Measurements from ENCODE around the gene PIK3CD. TPM values are rescaled to one million over a fixed set of nuclear protein-coding genes. Genes with fewer than 3 reads are reported as not detected.
A peak's percentile ranks its signal among the peaks of the same experiment; 100 is the strongest.

The PIK3CD gene
- total RNA-seq, 1 donor from 2014 or later = 3.3 TPM

- intact Hi-C loops (cut with DNase I) = no loop called here
- no peak for ATAC-seq (ENCODE audit: poor library complexity)
Measured at GRCh38 chr1:9649769-9650168, 1.8 kb upstream of the PIK3CD start.

DNA sequence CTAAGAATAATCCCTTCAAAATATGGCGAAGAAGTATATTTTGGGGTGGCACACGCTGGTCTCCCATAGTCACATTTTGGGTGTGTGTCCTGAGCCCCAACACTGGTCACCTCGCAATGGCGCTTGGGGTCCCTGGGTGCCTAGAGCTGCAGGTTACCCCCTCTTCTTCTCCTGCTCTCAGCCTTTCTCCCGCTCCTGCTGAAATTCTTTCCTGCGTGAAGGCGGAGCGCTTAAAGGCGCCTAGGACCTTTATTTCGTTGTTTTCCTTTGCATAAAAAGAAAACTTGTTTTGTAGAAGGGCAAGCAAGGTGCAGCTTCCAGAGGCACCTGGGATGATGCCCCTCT lies 339 bp upstream of the PIK3CD start:
- ATAC-seq (ENCODE audit: poor library complexity) (no peak), DNase-seq (no peak)
- intact Hi-C loops (cut with DNase I) = no loop called here

More at GRCh38 chr1:9649769-9650168, 1.8 kb upstream of the PIK3CD start:
- DNase-seq = no peak

DNA sequence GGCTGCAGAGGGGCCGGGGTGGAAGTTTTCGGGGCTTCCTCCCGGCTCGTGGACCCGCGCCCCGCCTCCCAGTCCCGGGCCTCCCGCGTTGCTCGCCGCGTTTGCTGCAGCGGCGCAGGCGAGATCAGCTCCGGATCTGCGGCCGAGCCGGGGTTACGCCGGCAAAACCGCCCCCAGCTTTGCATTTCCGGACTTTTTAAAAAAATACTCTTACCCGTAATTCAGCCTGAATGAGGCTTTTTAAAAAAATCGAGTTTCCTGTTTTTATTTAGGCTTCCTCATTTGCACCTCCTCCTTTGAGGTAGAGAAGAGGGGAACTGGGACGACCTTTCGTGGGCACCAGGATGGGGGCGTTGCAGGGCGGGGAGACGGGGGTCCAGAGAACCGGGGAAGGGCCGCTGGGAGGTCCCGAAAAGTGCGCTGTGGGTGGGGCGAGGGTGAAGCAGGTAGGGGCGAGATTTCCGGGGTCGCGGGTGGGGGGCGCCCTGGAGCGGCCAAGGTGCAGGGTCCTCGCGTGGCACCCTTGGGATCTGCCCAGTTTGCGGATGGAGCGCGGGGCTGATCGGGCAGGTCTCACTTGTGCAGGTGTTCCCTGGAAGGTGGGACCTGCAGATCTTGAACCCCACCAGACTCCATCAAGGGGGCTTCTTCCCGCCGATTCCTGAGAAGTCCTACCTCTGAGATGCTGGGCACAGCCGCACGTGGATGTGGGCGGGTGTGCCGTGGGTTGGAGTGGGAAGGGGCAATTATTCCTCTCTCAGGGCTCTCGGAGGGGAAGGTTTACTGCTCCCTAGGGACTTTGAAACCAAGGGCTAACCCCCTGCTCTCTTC lies 1.1 kb downstream of the PIK3CD start:
- peak; percentile 66 for DNase-seq
- ATAC-seq (ENCODE audit: poor library complexity) = peak; percentile 38
- intact Hi-C loops (cut with DNase I) = no loop called here

DNA sequence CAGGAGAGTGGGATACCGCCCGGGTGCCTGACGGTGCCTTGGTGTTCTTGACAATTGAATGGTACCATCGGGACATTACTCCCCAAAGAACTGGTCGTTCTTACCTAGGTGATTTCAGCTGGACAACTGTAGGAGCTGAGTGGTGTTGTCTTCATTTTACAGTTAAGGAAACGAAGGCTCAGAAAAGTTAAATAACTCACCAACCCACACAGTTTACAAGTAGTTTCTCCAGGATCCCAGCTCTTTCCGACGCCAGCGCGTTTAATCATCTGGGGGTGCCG lies 1.6 kb downstream of the PIK3CD start:
- DNase-seq (no peak), ATAC-seq (ENCODE audit: poor library complexity) (no peak)
- intact Hi-C loops (cut with DNase I) = no loop called here

- DNase-seq = no peak
Measured at GRCh38 chr1:9653491-9654050, 2.0 kb downstream of the PIK3CD start.

DNA sequence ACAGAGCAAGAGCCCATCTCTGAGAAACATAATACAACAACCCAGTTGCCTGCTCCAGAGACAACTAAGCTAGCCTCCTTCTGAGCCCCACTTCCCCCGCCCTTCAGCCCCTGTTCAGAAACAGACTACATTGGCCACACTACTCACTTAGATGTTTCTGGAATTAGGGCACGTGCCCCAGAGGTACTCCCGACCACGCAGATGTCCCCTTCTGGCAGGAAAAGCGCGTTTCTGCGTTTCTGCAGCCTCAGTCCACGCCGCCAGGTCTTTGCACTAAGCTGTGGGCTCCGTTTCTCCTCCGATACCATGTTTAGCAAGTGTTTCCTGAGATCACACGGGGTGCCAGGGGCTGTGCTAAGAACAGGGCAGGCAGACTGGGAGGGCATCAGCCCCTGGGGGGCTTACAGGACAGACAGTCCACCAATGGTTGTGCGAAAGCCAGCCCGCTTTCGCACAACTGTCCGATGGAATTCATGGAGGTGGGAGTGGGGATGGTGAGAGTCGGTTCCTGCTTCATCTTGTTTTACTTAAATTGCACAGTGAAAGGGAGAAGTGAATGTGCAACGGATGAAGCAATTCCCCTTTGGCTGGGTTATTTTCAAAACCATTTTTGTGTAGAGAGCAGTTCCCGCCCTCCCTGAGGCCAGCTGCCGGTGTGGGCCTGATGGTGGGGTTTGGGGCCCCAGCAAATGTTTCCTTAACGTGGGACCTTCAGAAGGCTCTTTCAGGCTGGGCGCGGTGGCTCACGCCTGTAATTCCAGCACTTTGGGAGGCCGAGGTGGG lies 2.7 kb downstream of the PIK3CD start:
- peak; percentile 30 for ATAC-seq (ENCODE audit: poor library complexity)
- no peak for DNase-seq
- intact Hi-C loops (cut with DNase I) = no loop called here

More at GRCh38 chr1:9653491-9654050, 2.0 kb downstream of the PIK3CD start:
- intact Hi-C loops (cut with DNase I) = no loop called here
- peak; percentile 13 for ATAC-seq (ENCODE audit: poor library complexity)

- intact Hi-C loops (cut with DNase I) = no loop called here
Measured at GRCh38 chr1:9654834-9655723, 3.5 kb downstream of the PIK3CD start.

DNA sequence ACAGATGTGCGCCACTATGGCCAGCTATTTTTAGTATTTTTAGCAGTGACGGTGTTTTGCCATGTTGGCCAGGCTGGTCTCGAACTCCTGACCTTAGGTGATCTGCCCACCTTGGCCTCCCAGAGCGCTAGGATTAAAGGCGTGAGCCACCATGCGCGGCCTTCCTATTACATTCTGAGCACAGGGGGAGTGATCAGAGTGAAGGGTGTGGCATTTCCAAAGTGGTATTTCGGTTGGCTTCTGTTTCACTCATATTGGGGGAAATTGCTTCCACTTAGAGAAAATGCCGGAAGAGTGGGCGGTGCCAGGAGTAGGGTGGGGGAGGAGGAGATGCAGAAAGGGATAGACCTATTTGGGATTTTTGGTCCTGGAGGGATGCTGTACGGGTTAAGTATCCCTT lies 4.3 kb downstream of the PIK3CD start:
- intact Hi-C loops (cut with DNase I) = no loop called here
- DNase-seq (no peak), ATAC-seq (ENCODE audit: poor library complexity) (no peak)

More at GRCh38 chr1:9654834-9655723, 3.5 kb downstream of the PIK3CD start:
- DNase-seq = no peak
- no peak for ATAC-seq (ENCODE audit: poor library complexity)

DNA sequence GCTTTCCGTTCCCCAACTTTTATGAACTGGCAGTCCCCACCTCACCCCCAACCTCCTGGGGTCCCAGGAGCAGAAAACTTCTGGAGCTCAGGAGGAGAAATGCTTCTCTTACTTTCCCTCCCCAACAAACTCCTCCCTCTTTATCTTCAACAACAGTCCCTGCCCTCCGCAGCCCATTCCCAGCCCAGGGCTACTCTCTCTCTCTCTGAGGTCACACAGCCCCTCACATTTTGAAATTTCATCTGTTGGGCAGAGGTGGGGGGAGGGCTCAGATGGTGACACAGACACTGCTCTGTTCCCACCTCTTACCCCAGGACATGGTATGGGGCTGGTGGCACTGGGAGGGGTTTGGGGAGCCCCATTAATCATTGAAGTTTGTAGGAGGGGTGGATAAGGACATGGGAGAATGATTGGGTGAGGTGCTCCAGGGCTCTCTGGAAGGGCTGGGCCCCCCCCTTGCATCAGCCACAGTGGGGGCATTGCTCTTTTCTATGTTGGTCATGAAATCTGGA lies 6.0 kb downstream of the PIK3CD start:
- DNase-seq (no peak), ATAC-seq (ENCODE audit: poor library complexity) (no peak)
- intact Hi-C loops (cut with DNase I) = no loop called here

DNA sequence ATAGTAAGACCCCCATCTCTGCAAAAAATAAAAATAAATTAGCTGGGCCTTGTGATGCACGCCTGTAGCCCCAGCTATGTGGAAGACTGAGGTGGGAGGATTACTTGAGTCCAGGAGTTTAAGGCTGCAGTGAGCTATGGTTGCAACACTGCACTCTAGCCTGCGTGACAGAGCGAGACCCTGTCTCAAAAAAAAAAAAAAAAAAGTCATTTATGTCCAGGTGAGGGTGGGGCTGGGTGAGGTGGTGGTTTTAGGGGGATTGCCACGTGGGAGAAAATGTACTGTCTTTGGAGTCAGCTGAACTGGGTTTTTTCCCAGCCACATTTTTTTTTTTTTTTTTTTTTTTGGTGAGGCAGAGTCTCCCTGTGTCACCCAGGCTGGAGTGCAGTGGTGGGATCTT lies 6.7 kb downstream of the PIK3CD start:
- no peak for ATAC-seq (ENCODE audit: poor library complexity)

GRCh38 chr1:9659328-9659727 lies 7.8 kb downstream of the PIK3CD start:
- no peak for ATAC-seq (ENCODE audit: poor library complexity)
- DNase-seq = no peak
- intact Hi-C loops (cut with DNase I) = no loop called here

More for the DNA sequence above, 6.7 kb downstream of the PIK3CD start:
- intact Hi-C loops (cut with DNase I) = no loop called here
- DNase-seq = no peak

GRCh38 chr1:9663257-9663656 lies 11.7 kb downstream of the PIK3CD start:
- ATAC-seq (ENCODE audit: poor library complexity) = no peak

GRCh38 chr1:9665193-9665592 lies 13.7 kb downstream of the PIK3CD start:
- ATAC-seq (ENCODE audit: poor library complexity) (no peak), DNase-seq (no peak)
- intact Hi-C loops (cut with DNase I) = no loop called here

More at GRCh38 chr1:9663257-9663656, 11.7 kb downstream of the PIK3CD start:
- intact Hi-C loops (cut with DNase I) = no loop called here
- no peak for DNase-seq

DNA sequence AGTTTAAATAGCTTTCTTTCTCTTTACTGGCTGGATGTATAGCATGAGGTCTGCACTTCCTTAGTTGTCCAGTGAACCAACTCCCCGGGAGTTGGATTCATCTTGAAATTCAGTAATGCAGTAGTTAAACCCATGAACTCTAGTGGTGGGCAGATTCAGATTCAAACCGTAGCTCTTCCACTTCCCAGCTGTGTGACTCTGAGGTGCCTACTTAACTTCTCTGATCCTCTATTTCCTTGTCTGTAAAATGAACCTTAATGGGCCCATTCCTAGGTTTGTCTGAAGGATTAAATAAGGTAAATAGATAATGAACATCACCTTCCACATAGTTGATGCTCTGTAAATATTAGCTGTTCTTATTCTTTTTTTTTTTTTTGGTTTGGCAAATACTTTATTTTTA lies 16.5 kb downstream of the PIK3CD start:
- ATAC-seq (ENCODE audit: poor library complexity) = no peak
- intact Hi-C loops (cut with DNase I) = no loop called here

DNA sequence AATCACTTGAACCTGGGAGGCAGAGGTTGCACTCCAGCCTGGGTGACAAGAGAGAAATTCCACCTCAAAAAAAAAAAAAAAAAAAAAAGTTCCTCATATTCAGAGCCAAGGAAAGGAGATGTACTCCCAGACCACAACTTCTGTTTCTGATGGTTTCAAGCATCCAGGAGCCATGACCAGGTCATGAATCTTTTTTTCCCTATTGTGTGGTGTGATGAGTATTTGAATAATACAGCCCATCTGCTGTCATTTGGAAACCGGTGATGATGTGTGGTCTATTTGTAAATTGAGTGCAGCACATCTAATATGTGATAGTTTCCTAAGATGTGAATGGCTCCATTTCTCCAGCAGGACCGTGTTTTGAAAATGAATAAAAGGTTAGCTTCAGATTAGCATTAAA lies 18.6 kb downstream of the PIK3CD start:
- ATAC-seq (ENCODE audit: poor library complexity) (no peak), DNase-seq (no peak)
- intact Hi-C loops (cut with DNase I) = no loop called here

More for the DNA sequence above, 16.5 kb downstream of the PIK3CD start:
- no peak for DNase-seq

- ATAC-seq (ENCODE audit: poor library complexity) = no peak
- no peak for DNase-seq
- intact Hi-C loops (cut with DNase I) = no loop called here
Measured at GRCh38 chr1:9671377-9672140, 20.0 kb downstream of the PIK3CD start.

GRCh38 chr1:9672444-9672843 lies 20.9 kb downstream of the PIK3CD start:
- ATAC-seq (ENCODE audit: poor library complexity) (no peak), DNase-seq (no peak)
- intact Hi-C loops (cut with DNase I) = no loop called here

- intact Hi-C loops (cut with DNase I) = no loop called here
- DNase-seq (no peak), ATAC-seq (ENCODE audit: poor library complexity) (no peak)
Measured at GRCh38 chr1:9675393-9675792, 23.9 kb downstream of the PIK3CD start.

All from Right ventricle myocardium superior (tissue), 1 donor.